Heart right ventricle (tissue), 16 donors: ENCODE measurements around the gene CKMT1B. TPM values are rescaled to one million over a fixed set of nuclear protein-coding genes. Genes with fewer than 3 reads are reported as not detected.
"Not testable (repeated sequence)": the region's sequence is repeated elsewhere in the genome, so short reads cannot be mapped to it uniquely, and the experiment has no call there.

Experiments
- ATAC-seq, 8 donors: fragments of 200-7000 bp; cut with Tn5 transposase; one replicate each; pipeline ENCODE4 v1.9.1; 2020; ENCODE audit warnings: mild to moderate bottlenecking in 8 of 8, moderate library complexity in 8 of 8, moderate number of reproducible peaks in 1 of 8
- DNase-seq, 2 donors: peaks; one replicate each; pipeline ENCODE4 v3.0.0-alpha.2; 2020
- H3K27ac ChIP-seq, 10 donors: fragments of 200-600 bp; sonication (generic) in 2 of 10; one replicate each; pipeline versions ENCODE4 v1.5.0 to v1.8.0; 2020 to 2022; ENCODE audit warnings: mild to moderate bottlenecking in 3 of 10
- H3K27me3 ChIP-seq, 7 donors: fragments of 200-600 bp; one replicate each; pipeline ENCODE4 v1.8.0; 2021 to 2022; ENCODE audit warnings: mild to moderate bottlenecking in 2 of 7
- H3K36me3 ChIP-seq, 9 donors: fragments of 200-600 bp; sonication (generic) in 1 of 9; one replicate each; pipeline versions ENCODE4 v1.5.0 to v1.8.0; 2020 to 2022; ENCODE audit warnings: mild to moderate bottlenecking in 2 of 9
- H3K4me1 ChIP-seq, 9 donors: fragments of 200-600 bp; sonication (generic) in 1 of 9; one replicate each; pipeline versions ENCODE4 v1.5.0 to v1.8.0; 2020 to 2022; ENCODE audit warnings: mild to moderate bottlenecking in 4 of 9
- H3K4me3 ChIP-seq, 10 donors: fragments of 200-600 bp; sonication (generic) in 2 of 10; one replicate each; pipeline versions ENCODE4 v1.5.0 to v1.8.0; 2020 to 2022; ENCODE audit warnings: mild to moderate bottlenecking in 7 of 10, moderate library complexity in 2 of 10
- H3K9me3 ChIP-seq, 11 donors: fragments of 200-600 bp in 10 of 11; sonication (generic) in 2 of 11; one replicate each; pipeline versions ENCODE4 v1.5.0 to v1.8.0; 2013 to 2022; ENCODE audit warnings: mild to moderate bottlenecking in 2 of 11, control low read depth in 1 of 11, moderate library complexity in 1 of 11
- CTCF ChIP-seq, 9 donors: fragments of 200-600 bp; sonication (generic) in 2 of 9; IDR thresholded peaks; one replicate each; pipeline versions ENCODE4 v1.5.0 to v1.8.0; 2021 to 2022; ENCODE audit warnings: antibody characterized with exemption in 9 of 9, mild to moderate bottlenecking in 5 of 9, moderate library complexity in 1 of 9
- WGBS, 2 donors: extraction: QIAGEN DNeasy Blood & Tissue Kit; methylation state at CpG; one replicate each; pipeline ENCODE4 v1.1.7; 2013; ENCODE audit warnings: inconsistent platforms in 1 of 2; 5-methylcytosine and 5-hydroxymethylcytosine counted together
- intact Hi-C, 10 donors: fragments of 100-400 bp; cut with DNase I; formaldehyde crosslinking; loops; one replicate each; pipeline versions ENCODE4 v1.11.1 to v1.14.2; 2022
- long read RNA-seq, 3 donors: library from polyadenylated mRNA; unstranded; transcript quantifications; one replicate each; pipeline ENCODE4 v2.0.0, GENCODE V29; 2020 to 2021
- polyA plus RNA-seq, 2 donors: library from polyadenylated mRNA; stranded (reverse); fragments of 200-250 nt; gene quantifications; one replicate each; pipeline ENCODE4 v1.2.3, GENCODE V29; 2013
- total RNA-seq, 10 donors: library from RNA; stranded (reverse); fragmentation: NEBNext Ultra II Directional in 3 of 10; extraction: Animal tissue kit (Norgen Biotek cat#: 25700) in 3 of 10; gene quantifications; one replicate each; pipeline versions ENCODE4 v1.2.1 to v1.2.4, GENCODE V29; 2021 to 2023
- donor health status: Arrhythmogenic right ventricular cardiomyopathy.
- donor health status: ischemic (EF 13 %, LVEDD 7.1; RV severe dilation, severe dysfunction).
- donor health status: healthy with polysubstance abuse.
- donor health status: DM: no; HTN: yes; CAD: no.
- donor health status: DM: no; HTN: no; CAD: no.
- donor health status: ischemic (EF 25% LVEDD 6.9; RV normal size, moderate dysfunction).
- donor health status: ischemic (EF 25% LVEDD 5.7; RV mildly dilated, moderate dysfunction).
- donor health status: healthy.
- donor health status: DM: yes; HTN: yes; CAD: no.
- donor health status: Ischemic cardiomyopathy.
- donor health status: ischemic (EF 35%, LVEDD 5.7; RV mildly dilated, moderate dysfunction).
- donor health status: nonischemic (EF 11% LVEDD 7.7; RV severe dilation, severe dysfunction).
- donor health status: DM: yes; HTN: yes; CAD: no.
- donor health status: PGD.
- donor health status: ischemic (EF 29% LVEDD 5.4; RV normal size, mild dysfunction).
- donor health status: nonischemic (EF 23%, LVEDD 6.1; RV moderate dilation, normal function).

Gene CKMT1B
- total RNA-seq: 1 to 10 TPM in 1 of 10 donors, under 1 TPM in 4, not detected in 5; 0.26 to 1.6 (median 0.59) TPM
- under 1 TPM; 0.33 to 0.59 TPM for polyA plus RNA-seq
- long read RNA-seq, donor 1, partial matches to known transcripts: 0 of 1 reads
- long read RNA-seq, donor 1, other reads (novel, unspliced or antisense): 0 of 1 reads
- long read RNA-seq, donor 2: 0 reads
- long read RNA-seq, donor 3: 0 reads

GRCh38 chr15:43593328-43594190 is at the start of gene CKMT1B:
TSS of gene CKMT1B (plus strand) at chr15:43594027. CDS start at chr15:43594219, 192 bp downstream.
- DNase-seq, H3K36me3 ChIP-seq, H3K4me1 ChIP-seq, H3K27ac ChIP-seq, H3K27me3 ChIP-seq, intact Hi-C loops, H3K4me3 ChIP-seq, H3K9me3 ChIP-seq: not testable (repeated sequence)
- ATAC-seq: peak in 6 of 8 donors; percentile 17 to 62 (median 40)
- WGBS, 2 donors: no CpG with 5 or more reads among the region's 43 CpGs

- H3K36me3 ChIP-seq: peaks cover 0 to 21% (median 3%) of the 10 kb centered on the region in 9 donors
- H3K27ac ChIP-seq: no peak overlapping the region
- no peak overlapping the region for H3K4me3 ChIP-seq
- TF ChIP-seq CTCF (IDR thresholded peaks at IDR 0.05): no peak
- H3K4me1 ChIP-seq: no peaks in the 10 kb centered on the region
- DNase-seq: no peak
- H3K27me3 ChIP-seq: no peaks in the 10 kb centered on the region
- ATAC-seq: no peak
- peaks cover 0 to 17% (median 4%) of the 10 kb centered on the region in 11 donors for H3K9me3 ChIP-seq
- intact Hi-C loops: loop anchor here in 1 of 10 donors (5.0 kb wide), 1 partner anchor 62 kb away; no protein-coding TSS in a partner anchor
Observed at GRCh38 chr15:43544266-43544665, 49.6 kb upstream of the CKMT1B start.

GRCh38 chr15:43545426-43545825 is 48.4 kb upstream of the CKMT1B start:
- intact Hi-C loops: no loop called here
- Histone ChIP-seq H3K9me3 (peaks cover 0 to 17% (median 4%) of the 10 kb centered on the region in 11 donors), H3K27me3 (no peaks in the 10 kb centered on the region), H3K4me3 (no peak overlapping the region), H3K4me1 (peaks cover 0 to 3% (median 0%) of the 10 kb centered on the region in 9 donors), H3K27ac (no peak overlapping the region), H3K36me3 (peaks cover 0 to 21% (median 3%) of the 10 kb centered on the region in 9 donors)
- DNase-seq (no peak), ATAC-seq (no peak)
- 89 to 95% methylated on average over 1 of the region's 1 CpG for WGBS, 2 donors
- no peak for TF ChIP-seq CTCF (IDR thresholded peaks at IDR 0.05)

GRCh38 chr15:43547539-43547938 is 46.3 kb upstream of the CKMT1B start:
- Histone ChIP-seq H3K4me1 (peaks cover 0 to 5% (median 0%) of the 10 kb centered on the region in 9 donors), H3K9me3 (peaks cover 0 to 17% (median 4%) of the 10 kb centered on the region in 11 donors), H3K27ac (no peak overlapping the region), H3K4me3 (no peak overlapping the region), H3K27me3 (no peaks in the 10 kb centered on the region), H3K36me3 (peaks cover 0 to 28% (median 3%) of the 10 kb centered on the region in 9 donors)
- DNase-seq (no peak), ATAC-seq (no peak)
- intact Hi-C loops: no loop called here
- WGBS, 2 donors: 99 to 100% methylated on average over 2 of the region's 2 CpGs
- TF ChIP-seq CTCF (IDR thresholded peaks at IDR 0.05): no peak
